ENCODE results near the gene PARD6A.
A peak's percentile ranks its signal among the peaks of the same experiment; 100 is the strongest.

PARD6A gene

DNA sequence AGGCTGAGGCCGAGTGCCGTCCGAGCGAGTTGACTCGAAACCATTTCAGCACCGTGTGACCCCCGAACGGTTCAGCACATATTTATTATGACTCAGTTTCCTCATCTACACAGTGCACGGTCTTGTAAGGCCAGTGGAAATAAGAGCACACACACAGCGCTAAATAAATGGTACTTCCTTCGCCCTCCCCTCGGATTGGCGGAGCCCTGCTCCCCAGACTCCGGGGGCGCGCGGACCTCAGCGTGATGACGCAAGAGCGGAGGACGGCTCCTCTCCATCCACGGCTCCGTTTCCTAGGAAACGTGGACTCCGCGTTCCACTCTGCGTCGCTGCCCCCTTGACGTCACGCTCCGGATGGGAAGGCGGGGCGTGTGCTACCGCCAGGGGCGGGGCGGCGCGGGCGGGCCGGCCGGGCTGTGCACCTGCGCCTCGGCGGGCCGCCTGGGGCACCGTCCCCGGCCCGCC lies at the start of gene PARD6A:
Gene PARD6A, plus strand, starts transcription at position 397 of the 465 bp plus-strand sequence. CDS start 79 bp downstream, outside the sequence.
- DNase-seq, result peak; percentile 98

GRCh38 chr16:67613808-67614207 lies 47.0 kb upstream of the PARD6A start:
- no peak for DNase-seq

DNA sequence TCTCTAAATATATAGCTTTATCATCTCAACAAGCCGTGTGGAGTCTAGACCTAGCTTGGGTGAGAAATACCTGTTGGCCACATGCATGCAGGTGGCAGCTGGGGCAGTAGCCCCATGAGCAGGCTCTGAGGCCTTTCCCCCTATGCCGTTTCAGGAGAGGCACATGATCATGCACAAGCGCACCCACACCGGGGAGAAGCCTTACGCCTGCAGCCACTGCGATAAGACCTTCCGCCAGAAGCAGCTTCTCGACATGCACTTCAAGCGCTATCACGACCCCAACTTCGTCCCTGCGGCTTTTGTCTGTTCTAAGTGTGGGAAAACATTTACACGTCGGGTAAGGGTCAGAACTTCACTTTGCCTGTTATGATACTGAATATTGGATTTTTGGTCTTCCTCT lies 32.5 kb upstream of the PARD6A start:
- DNase-seq, result no peak

DNA sequence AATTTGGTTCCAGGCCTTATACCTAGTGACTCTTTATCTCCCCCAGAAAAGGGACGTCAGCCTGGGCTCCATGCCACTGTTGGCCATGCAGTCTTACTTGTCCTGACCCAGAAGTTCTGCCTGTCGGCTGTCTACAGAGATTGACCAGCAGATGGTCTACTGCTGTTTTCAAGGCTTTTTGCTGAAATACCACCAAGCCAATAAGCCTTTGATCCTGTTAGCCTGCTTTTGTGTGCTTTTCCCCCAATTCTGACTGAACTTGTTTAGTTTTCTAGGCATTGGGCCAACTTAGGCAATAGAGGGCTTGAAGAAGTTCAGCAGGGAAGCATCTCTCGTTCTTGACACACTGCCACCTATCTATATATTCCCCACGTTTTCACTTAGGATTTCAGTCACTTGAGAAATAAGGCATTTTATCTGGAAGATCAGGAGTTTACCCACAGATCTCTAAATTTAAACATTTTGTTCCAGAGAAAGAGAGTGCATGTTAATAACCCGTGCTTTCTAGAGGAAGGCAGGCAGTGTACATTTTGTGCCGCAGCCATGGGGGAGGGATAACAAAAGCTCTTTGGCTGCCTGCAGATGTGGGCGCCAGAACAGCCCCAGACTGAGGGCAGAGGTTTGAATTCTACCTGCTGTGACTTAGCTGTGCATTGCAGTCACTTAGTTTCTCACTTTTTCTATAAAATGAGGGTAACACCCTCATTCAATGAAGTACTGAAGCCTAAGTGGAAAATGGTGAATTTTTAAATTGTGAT lies 28.2 kb upstream of the PARD6A start:
- peak; percentile 30 for DNase-seq

- no peak for DNase-seq
Measured at GRCh38 chr16:67636713-67637112, 24.0 kb upstream of the PARD6A start.

GRCh38 chr16:67637625-67638024 lies 23.1 kb upstream of the PARD6A start:
- DNase-seq, result no peak

DNA sequence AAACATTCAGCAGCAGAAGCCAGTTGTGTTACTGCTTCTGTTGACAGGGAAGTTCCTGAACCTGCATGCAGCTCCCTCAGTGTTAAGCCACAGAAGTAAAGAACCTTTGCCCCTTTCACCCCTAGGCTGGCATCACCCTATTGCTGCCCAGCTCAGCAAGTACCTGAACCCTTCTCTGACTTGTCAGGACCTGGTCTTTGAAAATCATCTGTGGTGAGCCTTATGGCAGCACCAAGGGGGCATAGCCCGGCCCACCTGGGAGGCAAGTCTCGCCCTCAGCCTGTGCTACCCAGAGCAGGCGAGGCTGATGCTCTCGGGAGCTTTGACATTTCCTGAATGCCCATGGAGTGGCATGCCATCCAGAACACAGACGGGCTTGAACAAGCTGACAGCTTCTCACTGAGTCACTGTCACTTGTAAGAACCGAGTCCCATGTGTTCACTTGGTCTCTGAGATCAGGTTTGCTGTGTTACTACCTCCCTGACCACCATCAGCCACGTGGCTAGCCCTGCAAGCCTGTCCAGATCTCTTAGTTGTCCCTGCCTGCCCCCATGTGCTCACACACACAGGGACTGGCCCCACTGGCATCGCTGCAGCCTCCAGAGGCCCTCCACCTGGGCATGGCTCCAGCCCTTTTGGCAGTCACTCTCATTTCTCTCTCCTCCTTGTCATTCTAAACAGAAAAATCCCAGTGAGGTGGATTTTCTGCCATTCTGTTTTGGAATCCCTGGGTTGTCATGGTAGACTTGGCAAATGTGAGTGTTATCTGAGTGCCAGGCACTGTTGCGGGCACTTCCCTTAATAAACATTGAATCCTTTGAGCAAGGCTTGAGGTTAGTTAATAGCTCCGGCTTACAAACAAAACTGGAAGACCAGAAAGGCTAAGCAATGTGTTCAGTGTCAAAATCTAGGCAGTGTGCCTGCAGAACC lies 18.7 kb upstream of the PARD6A start:
- DNase-seq, result no peak

DNA sequence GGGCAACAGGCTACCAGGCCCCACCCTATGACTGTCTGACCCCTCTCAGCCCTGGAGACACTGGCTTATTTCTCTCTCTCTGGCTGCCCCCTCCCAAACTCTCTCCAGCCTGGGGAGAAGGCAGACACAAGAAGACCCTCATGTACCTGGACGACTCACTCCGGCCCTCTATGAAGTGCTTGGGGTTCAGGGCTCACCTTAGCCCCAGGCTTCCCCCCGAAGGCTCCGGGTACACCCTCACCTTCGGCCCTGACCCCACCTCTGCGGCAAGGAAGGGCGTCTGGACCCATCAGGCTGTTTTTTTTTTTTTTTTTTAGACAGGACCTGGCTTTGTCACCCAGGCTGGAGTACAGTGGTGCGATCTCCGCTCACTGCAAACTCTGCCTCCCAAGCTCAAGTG lies 16.7 kb upstream of the PARD6A start:
- DNase-seq, result no peak

DNA sequence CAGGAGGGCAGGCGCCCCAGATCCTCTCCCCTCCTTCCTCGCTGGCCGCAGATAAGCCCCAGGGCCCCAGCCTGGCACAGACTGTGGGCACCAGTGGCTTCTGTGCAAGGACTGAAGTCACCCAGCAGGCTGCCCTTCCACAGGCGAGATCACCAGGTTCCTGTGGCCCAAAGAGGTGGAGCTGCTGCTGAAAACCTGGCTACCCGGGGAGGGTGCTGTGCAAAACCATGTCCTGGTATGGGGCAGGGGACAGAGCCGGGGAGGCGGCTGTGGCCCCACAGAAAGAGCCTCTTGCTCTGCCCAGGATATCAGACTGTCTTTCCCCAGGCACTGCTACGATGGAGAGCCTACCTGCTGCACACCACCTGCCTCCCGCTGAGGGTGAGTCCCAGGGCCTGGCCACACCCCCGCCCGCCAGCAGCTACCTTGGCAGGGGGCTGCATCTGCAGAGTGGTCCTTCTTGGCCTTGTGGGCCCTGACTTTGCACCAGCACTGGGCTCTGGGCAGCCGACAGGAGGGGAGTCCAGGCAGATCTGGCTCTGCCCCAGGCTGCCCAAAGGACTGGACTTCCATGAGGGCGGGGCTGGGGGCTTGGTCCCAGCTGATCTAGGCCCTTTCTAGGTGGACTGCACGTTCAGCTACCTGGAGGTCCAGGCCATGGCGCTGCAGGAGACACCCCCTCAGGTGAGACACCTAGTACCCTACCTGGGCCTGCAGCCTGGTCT lies 15.2 kb upstream of the PARD6A start:
- DNase-seq, result no peak

GRCh38 chr16:67647111-67647651 lies 13.6 kb upstream of the PARD6A start:
- no peak for DNase-seq

- no peak for DNase-seq
Measured at GRCh38 chr16:67647681-67648080, 13.1 kb upstream of the PARD6A start.

DNA sequence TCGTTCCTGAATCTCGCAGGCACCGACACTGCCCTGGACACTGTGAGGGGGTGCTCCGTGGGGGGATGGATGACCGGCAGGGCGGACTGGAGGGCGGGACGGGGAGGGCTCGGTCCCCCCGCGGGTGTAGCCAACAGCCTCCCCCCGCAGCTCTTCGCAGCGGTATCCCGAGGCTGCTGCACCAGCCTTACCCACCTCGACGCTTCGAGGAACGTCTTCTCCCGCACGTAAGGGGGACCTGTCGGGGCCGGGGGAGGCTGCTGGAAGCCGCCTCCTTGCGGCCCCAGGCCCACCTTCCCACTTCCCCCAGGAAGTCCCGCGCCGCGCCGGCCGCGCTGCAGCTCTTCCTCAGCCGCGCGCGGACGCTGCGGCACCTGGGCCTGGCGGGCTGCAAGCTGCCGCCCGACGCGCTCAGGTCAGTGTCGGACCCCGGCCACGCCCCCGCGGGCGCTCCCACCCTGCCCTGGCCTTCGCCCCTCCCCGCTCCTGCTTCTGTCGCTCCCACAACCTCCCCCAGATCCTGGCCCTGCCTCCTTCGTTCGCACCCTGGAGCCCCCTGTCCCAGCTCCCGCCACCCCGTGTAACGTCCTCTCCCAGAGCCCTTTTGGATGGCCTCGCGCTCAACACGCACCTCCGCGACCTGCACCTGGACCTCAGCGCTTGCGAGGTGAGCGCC lies 12.5 kb upstream of the PARD6A start:
- no peak for DNase-seq

DNA sequence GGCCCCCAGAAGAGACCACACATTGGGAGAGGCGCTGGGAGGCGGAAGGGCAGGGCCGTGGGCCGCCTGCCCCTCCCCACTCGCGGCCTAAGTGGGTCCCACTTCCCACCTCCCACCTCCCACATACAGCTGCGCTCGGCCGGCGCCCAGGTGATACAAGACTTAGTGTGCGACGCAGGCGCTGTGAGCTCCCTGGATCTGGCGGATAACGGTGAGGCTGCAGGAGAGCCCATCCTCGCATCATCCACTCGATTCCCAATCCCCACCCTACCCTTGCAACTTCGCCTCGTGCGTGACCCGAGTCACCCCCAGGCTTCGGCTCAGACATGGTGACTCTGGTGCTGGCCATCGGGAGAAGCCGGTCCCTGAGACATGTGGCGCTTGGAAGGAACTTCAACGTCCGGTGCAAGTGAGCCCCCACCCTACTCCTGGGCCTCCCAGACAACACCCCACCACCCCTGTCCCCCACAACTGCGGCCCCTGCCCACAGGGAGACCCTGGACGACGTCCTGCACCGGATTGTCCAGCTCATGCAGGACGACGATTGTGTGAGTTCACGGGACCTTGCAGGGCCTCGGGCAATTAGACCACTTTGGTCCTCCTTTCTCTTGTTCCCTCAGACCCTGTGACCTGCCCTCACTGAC lies 11.9 kb upstream of the PARD6A start:
- DNase-seq, result no peak

- peak; percentile 71 for DNase-seq
Measured at GRCh38 chr16:67649494-67649931, 11.2 kb upstream of the PARD6A start.

GRCh38 chr16:67650023-67650422 lies 10.7 kb upstream of the PARD6A start:
- DNase-seq, result no peak

DNA sequence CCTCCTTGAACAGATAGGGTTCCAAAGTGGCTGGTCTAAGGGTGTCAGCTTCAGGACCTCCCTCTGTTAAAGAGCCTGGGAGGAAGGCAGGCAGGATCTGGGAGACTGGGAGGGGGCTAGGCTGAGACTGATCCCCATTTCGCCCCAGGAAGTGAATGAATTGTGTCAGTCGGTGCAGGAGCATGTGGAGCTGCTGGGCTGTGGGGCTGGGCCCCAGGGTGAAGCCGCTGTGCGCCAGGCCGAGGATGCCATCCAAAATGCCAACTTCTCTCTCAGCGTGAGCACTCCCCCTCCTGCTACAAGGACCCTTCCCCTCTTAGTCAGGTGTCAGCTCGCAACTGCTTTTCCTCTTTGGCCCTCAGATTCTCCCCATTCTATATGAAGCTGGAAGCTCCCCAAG lies 9.7 kb upstream of the PARD6A start:
- DNase-seq, result no peak

DNA sequence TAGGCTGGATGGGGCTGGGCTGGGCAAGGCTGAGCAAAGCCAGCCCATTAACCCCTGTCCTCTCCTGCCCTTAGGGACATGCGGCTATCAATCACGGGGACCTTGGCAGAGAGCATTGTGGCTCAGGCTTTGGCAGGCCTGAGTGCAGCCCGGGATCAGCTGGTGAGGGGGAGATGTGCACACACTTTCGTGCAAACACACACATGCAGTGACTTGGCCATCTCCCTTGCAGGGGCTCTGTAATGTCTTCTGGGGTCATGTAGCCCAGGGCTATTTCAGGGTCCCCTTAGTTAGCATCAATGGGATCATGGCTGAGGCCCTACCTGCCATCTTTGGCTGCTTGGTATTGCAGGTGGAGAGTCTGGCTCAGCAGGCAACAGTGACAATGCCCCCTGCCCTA lies 8.9 kb upstream of the PARD6A start:
- DNase-seq, result no peak

- no peak for DNase-seq
Measured at GRCh38 chr16:67652578-67653127, 8.1 kb upstream of the PARD6A start.

DNA sequence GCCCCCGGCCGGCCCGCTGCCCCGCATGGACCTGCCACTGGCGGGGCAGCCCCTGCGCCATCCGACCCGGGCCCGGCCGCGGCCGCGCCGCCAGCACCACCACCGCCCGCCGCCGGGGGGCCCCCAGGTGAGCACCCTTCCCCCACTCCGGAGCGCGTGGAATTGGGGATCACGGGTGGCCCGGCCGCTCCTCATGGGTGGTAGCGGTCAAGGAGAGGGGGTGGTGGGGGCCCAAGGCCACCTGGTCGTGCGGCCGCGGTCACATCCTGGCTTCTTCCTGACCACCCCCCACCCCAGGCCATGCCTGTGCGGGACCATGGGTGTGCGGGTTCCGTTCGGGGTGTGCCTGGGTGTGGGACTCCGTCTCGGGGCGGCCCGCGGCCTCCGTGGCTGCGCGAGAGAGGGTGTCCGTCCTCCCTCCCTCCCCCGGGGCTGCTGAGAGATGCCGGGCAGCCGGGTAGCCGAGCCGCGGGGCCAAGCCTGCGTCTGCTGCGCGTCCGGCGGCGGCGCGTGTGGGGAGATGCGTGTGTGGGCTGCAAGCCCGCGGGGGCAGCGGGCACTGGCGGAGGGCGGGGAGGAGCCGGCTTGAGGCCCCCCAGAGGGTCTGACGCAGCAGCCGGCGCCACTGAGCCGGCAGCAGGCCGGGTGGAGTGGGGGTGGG lies 7.5 kb upstream of the PARD6A start:
- no peak for DNase-seq

- no peak for DNase-seq
Measured at GRCh38 chr16:67653789-67654402, 6.9 kb upstream of the PARD6A start.

Data from eye (tissue), 1 donor.